Testis (tissue), 2 donors: Measurements from ENCODE around the gene APBA1.

Experiments used
- POLR2A ChIP-seq: fragments of 450-650 bp; IDR thresholded peaks from one replicate; pipeline ENCODE4 v1.6.1; 2017; ENCODE audit warnings: antibody characterized with exemption, mild to moderate bottlenecking, moderate library complexity
- TF ChIP-seq, protein P1 (sequence below), 3 experiments: fragments of 450-650 bp in 2 of 3; fragments of 200-600 bp in 1 of 3; sonication (generic) in 1 of 3; IDR thresholded peaks; one replicate each; pipeline ENCODE4 v1.5.1; 2016 to 2019; ENCODE audit warnings: antibody characterized with exemption in 3 of 3, mild to moderate bottlenecking in 2 of 3, moderate library complexity in 1 of 3

DNA sequence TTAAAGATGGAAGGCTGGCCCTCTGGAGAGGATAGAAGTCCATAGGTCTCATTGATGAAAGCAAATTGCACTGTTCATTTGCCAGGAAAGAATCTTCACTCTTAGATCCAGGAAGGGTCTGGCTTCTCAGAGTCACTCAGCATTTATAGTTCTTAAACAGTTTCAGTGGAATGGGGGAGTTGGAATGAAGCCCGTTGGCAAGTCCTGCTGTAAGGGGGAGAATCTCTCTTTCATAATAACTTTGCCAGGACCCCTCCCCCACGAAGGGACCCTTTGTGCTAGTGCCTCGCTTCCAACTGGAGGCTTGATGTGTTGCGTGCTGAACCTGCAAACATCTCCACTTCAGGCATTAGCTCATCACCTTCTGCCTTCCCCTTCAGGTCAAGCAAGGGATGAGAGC lies 290.0 kb downstream of the APBA1 start:
- no peak for TF ChIP-seq POLR2A
- TF ChIP-seq, protein P1, sequence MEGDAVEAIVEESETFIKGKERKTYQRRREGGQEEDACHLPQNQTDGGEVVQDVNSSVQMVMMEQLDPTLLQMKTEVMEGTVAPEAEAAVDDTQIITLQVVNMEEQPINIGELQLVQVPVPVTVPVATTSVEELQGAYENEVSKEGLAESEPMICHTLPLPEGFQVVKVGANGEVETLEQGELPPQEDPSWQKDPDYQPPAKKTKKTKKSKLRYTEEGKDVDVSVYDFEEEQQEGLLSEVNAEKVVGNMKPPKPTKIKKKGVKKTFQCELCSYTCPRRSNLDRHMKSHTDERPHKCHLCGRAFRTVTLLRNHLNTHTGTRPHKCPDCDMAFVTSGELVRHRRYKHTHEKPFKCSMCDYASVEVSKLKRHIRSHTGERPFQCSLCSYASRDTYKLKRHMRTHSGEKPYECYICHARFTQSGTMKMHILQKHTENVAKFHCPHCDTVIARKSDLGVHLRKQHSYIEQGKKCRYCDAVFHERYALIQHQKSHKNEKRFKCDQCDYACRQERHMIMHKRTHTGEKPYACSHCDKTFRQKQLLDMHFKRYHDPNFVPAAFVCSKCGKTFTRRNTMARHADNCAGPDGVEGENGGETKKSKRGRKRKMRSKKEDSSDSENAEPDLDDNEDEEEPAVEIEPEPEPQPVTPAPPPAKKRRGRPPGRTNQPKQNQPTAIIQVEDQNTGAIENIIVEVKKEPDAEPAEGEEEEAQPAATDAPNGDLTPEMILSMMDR (IDR thresholded peaks at IDR 0.05): no peak
